ENCODE results near the gene PROX1.

GRCh38 chr1:214014730-214015129, 27.0 kb downstream of the PROX1 start:
- no peak for TF ChIP-seq TCF12 (IDR thresholded peaks at IDR 0.05; ENCODE audit: low read depth)
- no peak for TF ChIP-seq RAD21 (IDR thresholded peaks at IDR 0.05; ENCODE audit: low read depth)
- TF ChIP-seq TAF1 (IDR thresholded peaks at IDR 0.05; ENCODE audit: low read depth) = no peak
